WTC11 (cell line): Measurements from ENCODE around the gene CENATAC. TPM values are rescaled to one million over a fixed set of nuclear protein-coding genes. Genes with fewer than 3 reads are reported as not detected.

Experiments used
- ATAC-seq: fragments of 200-7000 bp; cut with Tn5 transposase; 2 replicates; pipeline ENCODE4 v1.10.0; 2021; ENCODE audit warnings: mild to moderate bottlenecking, moderate library complexity
- CTCF ChIA-PET: fragments of 300-600 bp; sonication (Branson Sonifier 250); formaldehyde crosslinking; loops from one replicate; lab custom pipeline; 2021; ENCODE audit warnings: antibody characterized with exemption; lab: Charles Lee
- POLR2A ChIA-PET: fragments of 350-600 bp; sonication (Branson Sonifier 250); formaldehyde crosslinking; loops from one replicate; lab custom pipeline; 2021; ENCODE audit warnings: antibody characterized with exemption; lab: Charles Lee
- DNase-seq: peaks from one replicate; pipeline ENCODE4 v3.0.0; 2021; ENCODE audit warnings: low spot score
- H3K27ac Mint-ChIP-seq: 2 replicates; pipeline ENCODE4 v1.8.0; 2021; ENCODE audit warnings: mixed read lengths
- H3K27me3 Mint-ChIP-seq: 2 replicates; pipeline ENCODE4 v1.8.0; 2021; ENCODE audit warnings: low read depth, mild to moderate bottlenecking, moderate library complexity, mixed read lengths
- H3K36me3 Mint-ChIP-seq: 2 replicates; pipeline ENCODE4 v1.8.0; 2021; ENCODE audit warnings: mixed read lengths
- H3K4me1 Mint-ChIP-seq: 2 replicates; pipeline ENCODE4 v1.8.0; 2022; ENCODE audit warnings: mixed read lengths
- H3K4me3 Mint-ChIP-seq: 2 replicates; pipeline ENCODE4 v1.8.0; 2021; ENCODE audit warnings: mild to moderate bottlenecking, moderate library complexity, mixed read lengths
- H3K9me3 Mint-ChIP-seq: 2 replicates; pipeline ENCODE4 v1.8.0; 2021; ENCODE audit warnings: mixed read lengths
- ARID4B ChIP-seq: sonication (generic); formaldehyde crosslinking; IDR thresholded peaks from 2 replicates; pipeline ENCODE4 v1.8.0; 2023; ENCODE audit warnings: missing genetic modification reagents, mild to moderate bottlenecking, borderline replicate concordance
- ATF3 ChIP-seq: sonication (generic); formaldehyde crosslinking; conservative IDR thresholded peaks from 2 replicates; pipeline ENCODE4 v1.8.1; 2022; ENCODE audit warnings: mild to moderate bottlenecking, missing genetic modification reagents
- FOXP1 ChIP-seq: sonication (generic); formaldehyde crosslinking; IDR thresholded peaks from 2 replicates; pipeline ENCODE4 v1.8.0; 2022; ENCODE audit warnings: missing genetic modification reagents, mild to moderate bottlenecking, moderate library complexity, borderline replicate concordance
- NFATC4 ChIP-seq: fragments of 250-450 bp; sonication (Bioruptor Pico); IDR thresholded peaks from 2 replicates; pipeline ENCODE4 v1.9.0; 2021; ENCODE audit warnings: mild to moderate bottlenecking
- NFYB ChIP-seq: sonication (generic); formaldehyde crosslinking; conservative IDR thresholded peaks from 2 replicates; pipeline ENCODE4 v1.8.0; 2022; ENCODE audit warnings: low read depth, missing genetic modification reagents
- NR3C1 ChIP-seq: sonication (generic); formaldehyde crosslinking; conservative IDR thresholded peaks from 2 replicates; pipeline ENCODE4 v1.8.1; 2023; ENCODE audit warnings: low read depth, mild to moderate bottlenecking, missing genetic modification reagents
- RELA ChIP-seq: sonication (generic); formaldehyde crosslinking; IDR thresholded peaks from 2 replicates; pipeline ENCODE4 v1.8.1; 2022; ENCODE audit warnings: missing genetic modification reagents, mild to moderate bottlenecking, borderline replicate concordance
- STAT6 ChIP-seq: sonication (generic); formaldehyde crosslinking; conservative IDR thresholded peaks from 2 replicates; pipeline ENCODE4 v1.8.1; 2023; ENCODE audit warnings: mild to moderate bottlenecking, low read depth, missing genetic modification reagents, moderate library complexity
- ZBTB21 ChIP-seq: sonication (generic); formaldehyde crosslinking; IDR thresholded peaks from 2 replicates; pipeline ENCODE4 v1.8.1; 2023; ENCODE audit warnings: mild to moderate bottlenecking, missing genetic modification reagents, borderline replicate concordance
- ZBTB43 ChIP-seq: sonication (generic); formaldehyde crosslinking; IDR thresholded peaks from 2 replicates; pipeline ENCODE4 v1.8.1; 2023; ENCODE audit warnings: mild to moderate bottlenecking, missing genetic modification reagents
- ZNF138 ChIP-seq: sonication (generic); formaldehyde crosslinking; conservative IDR thresholded peaks from 2 replicates; pipeline ENCODE4 v1.8.1; 2022; ENCODE audit warnings: mild to moderate bottlenecking, moderate library complexity, missing genetic modification reagents
- ZNF425 ChIP-seq: fragments of 250-450 bp; sonication (Bioruptor Pico); conservative IDR thresholded peaks from 2 replicates; pipeline ENCODE4 v1.9.0; 2021; ENCODE audit warnings: mild to moderate bottlenecking
- ZNF512 ChIP-seq: sonication (generic); formaldehyde crosslinking; IDR thresholded peaks from 2 replicates; pipeline ENCODE4 v1.8.1; 2022; ENCODE audit warnings: missing genetic modification reagents, borderline replicate concordance
- total RNA-seq: library from RNA; stranded (reverse); gene quantifications from 3 replicates; pipeline ENCODE4 v1.2.3, GENCODE V29; 2021

Gene CENATAC
- total RNA-seq, 1 experiment from 2014 or later = 41.7 TPM

GRCh38 chr11:119061256-119061655 lies 63.3 kb downstream of the CENATAC start:
- ChIA-PET POLR2A (interaction anchor here (0.6 kb wide), 1 partner anchor 288 kb away, joined by 3 read pairs; no protein-coding TSS in a partner anchor), CTCF (interaction anchor here (0.6 kb wide), 1 partner anchor 92 kb away, joined by 3 read pairs; no protein-coding TSS in a partner anchor)
- DNase-seq (no peak), ATAC-seq (no peak)
- Mint-ChIP-seq H3K9me3 (no peaks in the 10 kb centered on the region), H3K36me3 (peaks cover 3% of the 10 kb centered on the region; the same call in 1 of the 2 replicates), H3K4me1 (peaks cover 9% of the 10 kb centered on the region), H3K27me3 (no peaks in the 10 kb centered on the region), H3K27ac (no peak overlapping the region), H3K4me3 (no peak overlapping the region)
- no peak for TF ChIP-seq RELA (CRISPR knock-in tag)
- TF ChIP-seq NFYB = no peak
- no peak for TF ChIP-seq ARID4B (CRISPR knock-in tag)
- TF ChIP-seq ZNF138 = no peak
- no peak for TF ChIP-seq ZBTB21
- no peak for TF ChIP-seq STAT6 (CRISPR knock-in tag)
- no peak for TF ChIP-seq ZNF512
- no peak for TF ChIP-seq ZBTB43 (CRISPR knock-in tag)
- TF ChIP-seq FOXP1 = no peak
- TF ChIP-seq ZNF425 (CRISPR knock-in tag) = no peak
- no peak for TF ChIP-seq NR3C1
- no peak for TF ChIP-seq NFATC4 (CRISPR knock-in tag)
- TF ChIP-seq ATF3 (CRISPR knock-in tag) = no peak
